GM12878 (cell line): Measurements from ENCODE around the gene ALS2. TPM values are rescaled to one million over a fixed set of nuclear protein-coding genes. Genes with fewer than 3 reads are reported as not detected.

Source experiments
- ATAC-seq: fragments of 200-7000 bp; cut with Tn5 transposase; 3 replicates; pipeline ENCODE4 v1.9.1; 2020; ENCODE audit warnings: mild to moderate bottlenecking, moderate library complexity
- BruUV-seq: library from RNA; stranded (reverse); fragments of 400-500 nt; replicated peaks from 2 replicates; lab custom pipeline; 2021; lab: Mats Ljungman, UMichigan
- CTCF ChIA-PET: fragments of 300-600 bp; sonication (Branson Sonifier 250); formaldehyde crosslinking; extraction: SDS; loops from one replicate; lab custom pipeline; 2021; ENCODE audit warnings: inconsistent platforms; lab: Yijun Ruan, JAX
- POLR2A ChIA-PET: fragments of 350-600 bp; formaldehyde crosslinking; extraction: SDS; loops from one replicate; lab custom pipeline; 2021; ENCODE audit warnings: inconsistent platforms; lab: Charles Lee
- RAD21 ChIA-PET: fragments of 300-600 bp; sonication (Branson Sonifier 250); formaldehyde crosslinking; loops from one replicate; lab custom pipeline; 2023; ENCODE audit warnings: antibody characterized with exemption; ENCODE audit not compliant: unreplicated experiment; lab: Charles Lee
- SMC1A ChIA-PET: fragments of 300-600 bp; sonication (Branson Sonifier 250); formaldehyde crosslinking; loops from one replicate; lab custom pipeline; 2023; ENCODE audit not compliant: unreplicated experiment, uncharacterized antibody; lab: Charles Lee
- DNase-seq: peaks from one replicate; pipeline ENCODE4 v3.0.0-alpha.2; 2011; ENCODE audit warnings: low read depth, low spot score
- FAIRE-seq: peaks from 3 replicates; lab custom pipeline; 2011; peaks lifted over from hg19 to GRCh38; lab: Jason Lieb, UNC
- H2AFZ ChIP-seq: 2 replicates; pipeline ENCODE4 v1.6.0; 2011; ENCODE audit warnings: low read depth, low read length, control low read depth; ENCODE audit not compliant: control insufficient read depth
- H3K27ac ChIP-seq: 2 replicates; pipeline ENCODE4 v1.5.1; 2011; ENCODE audit warnings: control low read depth; ENCODE audit not compliant: control insufficient read depth, insufficient read depth
- H3K27me3 ChIP-seq, 2 experiments: replicated peaks in 1 of 2; 2 replicates each; pipeline versions ENCODE4 v1.6.0 to v1.6.1; 2011; ENCODE audit warnings: low read length in 1 of 2; ENCODE audit not compliant: control insufficient read depth in 2 of 2, insufficient read depth in 2 of 2
- H3K36me3 ChIP-seq, 2 experiments: 2 replicates each; pipeline ENCODE4 v1.5.1; 2011; ENCODE audit warnings: low read length in 1 of 2; ENCODE audit not compliant: control insufficient read depth in 2 of 2, insufficient read depth in 2 of 2
- H3K4me1 ChIP-seq: 2 replicates; pipeline ENCODE4 v1.6.1; 2011; ENCODE audit warnings: mild to moderate bottlenecking, low read length, moderate library complexity, mixed read lengths; ENCODE audit not compliant: control insufficient read depth, insufficient read depth
- H3K4me2 ChIP-seq: 2 replicates; pipeline ENCODE4 v1.6.0; 2011; ENCODE audit warnings: control low read depth; ENCODE audit not compliant: control insufficient read depth, insufficient read depth
- H3K4me3 ChIP-seq: fragments of 200-600 bp; sonication (generic); 2 replicates; pipeline ENCODE4 v1.5.1; 2016
- H3K79me2 ChIP-seq: 2 replicates; pipeline ENCODE4 v1.6.0; 2011; ENCODE audit warnings: low read length; ENCODE audit not compliant: control insufficient read depth, insufficient read depth
- H3K9ac ChIP-seq: 2 replicates; pipeline ENCODE4 v1.8.0; 2011; ENCODE audit warnings: low read length, control low read depth, mixed read lengths; ENCODE audit not compliant: control insufficient read depth, insufficient read depth
- H3K9me3 ChIP-seq: replicated peaks from 3 replicates; pipeline ENCODE4 v1.5.1; 2011; ENCODE audit warnings: mild to moderate bottlenecking, low read length; ENCODE audit not compliant: control insufficient read depth, insufficient read depth
- H4K20me1 ChIP-seq: 2 replicates; pipeline ENCODE4 v1.6.0; 2011; ENCODE audit not compliant: control insufficient read depth, insufficient read depth
- EGR1 ChIP-seq, 2 experiments: IDR thresholded peaks; 1 replicate in 1 of 2; 2 replicates in 1 of 2; pipeline ENCODE4 v1.6.1; 2011 to 2012; ENCODE audit warnings: low read depth in 2 of 2, low read length in 2 of 2, borderline replicate concordance in 1 of 2, mild to moderate bottlenecking in 1 of 2, moderate library complexity in 1 of 2
- FOXK2 ChIP-seq: fragments of 450-650 bp; IDR thresholded peaks from 2 replicates; pipeline ENCODE4 v1.6.1; 2017; ENCODE audit warnings: mild to moderate bottlenecking, moderate library complexity
- IKZF2 ChIP-seq, 2 experiments: fragments of 450-650 bp; IDR thresholded peaks; 2 replicates each; pipeline ENCODE4 v1.6.1; 2017; ENCODE audit warnings: mild to moderate bottlenecking in 2 of 2, moderate library complexity in 2 of 2
- IRF4 ChIP-seq: IDR thresholded peaks from 2 replicates; pipeline ENCODE4 v1.6.1; 2011; ENCODE audit warnings: low read depth, low read length
- NFYB ChIP-seq: IDR thresholded peaks from 2 replicates; pipeline ENCODE4 v1.6.1; 2011; ENCODE audit warnings: low read depth, mild to moderate bottlenecking, low read length, improper control_type of control experiment, moderate library complexity; ENCODE audit not compliant: insufficient read depth
- NR2F1 ChIP-seq: fragments of 450-650 bp; conservative IDR thresholded peaks from 2 replicates; pipeline ENCODE4 v1.6.1; 2017; ENCODE audit warnings: mild to moderate bottlenecking
- PAX8 ChIP-seq: fragments of 450-650 bp; IDR thresholded peaks from 2 replicates; pipeline ENCODE4 v1.6.1; 2017; ENCODE audit warnings: mild to moderate bottlenecking, moderate library complexity
- POLR2A ChIP-seq: IDR thresholded peaks from 2 replicates; pipeline ENCODE4 v1.6.1; 2011; ENCODE audit warnings: low read depth, mild to moderate bottlenecking, low read length
- RAD51 ChIP-seq: fragments of 450-650 bp; IDR thresholded peaks from 2 replicates; pipeline ENCODE4 v1.6.1; 2016; ENCODE audit warnings: moderate library complexity, mild to moderate bottlenecking, inconsistent platforms
- SIX5 ChIP-seq: IDR thresholded peaks from 2 replicates; pipeline ENCODE4 v1.6.1; 2011; ENCODE audit warnings: mild to moderate bottlenecking, low read depth, low read length, moderate library complexity; ENCODE audit not compliant: severe bottlenecking
- SMAD1 ChIP-seq: fragments of 450-650 bp; IDR thresholded peaks from 2 replicates; pipeline ENCODE4 v1.6.1; 2018; ENCODE audit warnings: mild to moderate bottlenecking, low read depth; ENCODE audit not compliant: partially characterized antibody
- SMARCA5 ChIP-seq: fragments of 450-650 bp; IDR thresholded peaks from 2 replicates; pipeline ENCODE4 v1.6.1; 2017; ENCODE audit warnings: mild to moderate bottlenecking
- TCF7 ChIP-seq: IDR thresholded peaks from 2 replicates; pipeline ENCODE4 v1.6.1; 2014; ENCODE audit warnings: antibody characterized with exemption, borderline replicate concordance
- ZBED1 ChIP-seq: IDR thresholded peaks from 2 replicates; pipeline ENCODE4 v1.6.1; 2016; ENCODE audit warnings: borderline replicate concordance
- WGBS: methylation state at CpG from one replicate; pipeline ENCODE4 v1.1.6; 2016; ENCODE audit warnings: low lambda C conversion rate; ENCODE audit not compliant: insufficient replicate concordance, insufficient coverage; ENCODE audit errors: missing lambda C conversion rate; 5-methylcytosine and 5-hydroxymethylcytosine counted together
- in situ Hi-C: fragments of 300-500 bp; cut with MboI; formaldehyde crosslinking; loops from 9 replicates; pipeline ENCODE4 v1.14.3; 2018; ENCODE audit warnings: mixed read lengths
- intact Hi-C: fragments of 100-400 bp; cut with micrococcal nuclease; formaldehyde crosslinking; loops from one replicate; pipeline ENCODE4 v1.14.2; 2022; ENCODE audit not compliant: unreplicated experiment
- polyA plus RNA-seq, 11 experiments: library from polyadenylated mRNA; depleted of rRNA in 4 of 11; unstranded in 6 of 11; stranded (reverse) in 5 of 11; fragments of >200 nt; fragmentation: Nextera tagmentation in 4 of 11; fragmentation: Illumina TruSeq in 1 of 11; extraction: Ambion mirVana in 4 of 11; extraction: Trizol in 1 of 11; gene quantifications; 1 replicate in 1 of 11; 2 replicates in 10 of 11; pipeline versions ENCODE4 v1.2.1 to v1.2.3, GENCODE V29; 2011 to 2016; ENCODE audit warnings: inconsistent platforms in 2 of 11, missing spikeins in 2 of 11, low read depth in 1 of 11
- total RNA-seq, 4 experiments: library from RNA; depleted of rRNA in 3 of 4; stranded (reverse); fragments of >200 nt in 3 of 4; fragmentation: Illumina TruSeq in 1 of 4; extraction: Trizol in 1 of 4; gene quantifications; 2 replicates each; pipeline versions ENCODE4 v1.2.1 to v1.2.3, GENCODE V29; 2013 to 2021
- TF ChIP-seq, protein P1 (sequence below): IDR thresholded peaks from 2 replicates; pipeline ENCODE4 v1.6.1; 2012; ENCODE audit warnings: improper control_type of control experiment, low read depth, low read length; ENCODE audit not compliant: insufficient replicate concordance

The ALS2 gene
- total and polyA plus RNA-seq, 10 of the 15 experiments (the other 5 are each of a cell fraction or from before 2014, with no cell fraction given): 2.4 to 10.4 (median 7.7) TPM

DNA sequence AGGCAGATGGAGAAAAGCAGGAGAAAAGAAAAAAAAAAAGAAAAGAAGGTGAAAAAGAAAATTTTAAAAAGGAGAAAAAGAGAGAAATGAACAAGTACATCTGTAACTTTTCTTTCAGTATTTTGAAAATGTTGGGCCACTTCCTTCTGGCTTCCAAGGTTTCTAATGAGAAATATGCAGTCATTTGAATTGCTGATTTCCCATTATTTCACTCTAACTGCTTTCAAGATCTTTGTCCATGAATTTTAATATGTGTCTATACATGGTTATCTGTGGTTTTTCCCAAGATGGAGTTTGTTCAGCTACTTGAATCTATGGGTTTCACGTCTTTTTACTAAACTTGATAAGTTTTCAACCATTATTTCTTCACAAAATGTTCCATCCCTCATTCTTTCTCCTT lies 68.0 kb downstream of the ALS2 start:
- H3K27me3 ChIP-seq: no peaks in the 10 kb centered on the region
- FAIRE-seq: no peak
- H3K4me3 ChIP-seq: no peak overlapping the region
- H3K4me2 ChIP-seq: no peak overlapping the region
- no peaks in the 10 kb centered on the region for H3K4me1 ChIP-seq
- H3K79me2 ChIP-seq: no peaks in the 10 kb centered on the region
- no peaks in the 10 kb centered on the region for H4K20me1 ChIP-seq
- peaks cover 0 to 3% of the 10 kb centered on the region in 2 experiments; a peak in 3 of 4 replicates for H3K36me3 ChIP-seq
- H3K27ac ChIP-seq: no peak overlapping the region
- CTCF ChIA-PET: interaction anchor here (0.6 kb wide), 1 partner anchor 299 kb away, joined by 4 read pairs; no protein-coding TSS in a partner anchor
- in situ Hi-C loops (no loop called here), intact Hi-C loops (no loop called here)
- WGBS: 93% methylated on average over 1 of the region's 1 CpG
- no peak for ATAC-seq
- RAD21 ChIA-PET: no interaction called here
- no peak for TF ChIP-seq SMARCA5
- TF ChIP-seq, protein P1, sequence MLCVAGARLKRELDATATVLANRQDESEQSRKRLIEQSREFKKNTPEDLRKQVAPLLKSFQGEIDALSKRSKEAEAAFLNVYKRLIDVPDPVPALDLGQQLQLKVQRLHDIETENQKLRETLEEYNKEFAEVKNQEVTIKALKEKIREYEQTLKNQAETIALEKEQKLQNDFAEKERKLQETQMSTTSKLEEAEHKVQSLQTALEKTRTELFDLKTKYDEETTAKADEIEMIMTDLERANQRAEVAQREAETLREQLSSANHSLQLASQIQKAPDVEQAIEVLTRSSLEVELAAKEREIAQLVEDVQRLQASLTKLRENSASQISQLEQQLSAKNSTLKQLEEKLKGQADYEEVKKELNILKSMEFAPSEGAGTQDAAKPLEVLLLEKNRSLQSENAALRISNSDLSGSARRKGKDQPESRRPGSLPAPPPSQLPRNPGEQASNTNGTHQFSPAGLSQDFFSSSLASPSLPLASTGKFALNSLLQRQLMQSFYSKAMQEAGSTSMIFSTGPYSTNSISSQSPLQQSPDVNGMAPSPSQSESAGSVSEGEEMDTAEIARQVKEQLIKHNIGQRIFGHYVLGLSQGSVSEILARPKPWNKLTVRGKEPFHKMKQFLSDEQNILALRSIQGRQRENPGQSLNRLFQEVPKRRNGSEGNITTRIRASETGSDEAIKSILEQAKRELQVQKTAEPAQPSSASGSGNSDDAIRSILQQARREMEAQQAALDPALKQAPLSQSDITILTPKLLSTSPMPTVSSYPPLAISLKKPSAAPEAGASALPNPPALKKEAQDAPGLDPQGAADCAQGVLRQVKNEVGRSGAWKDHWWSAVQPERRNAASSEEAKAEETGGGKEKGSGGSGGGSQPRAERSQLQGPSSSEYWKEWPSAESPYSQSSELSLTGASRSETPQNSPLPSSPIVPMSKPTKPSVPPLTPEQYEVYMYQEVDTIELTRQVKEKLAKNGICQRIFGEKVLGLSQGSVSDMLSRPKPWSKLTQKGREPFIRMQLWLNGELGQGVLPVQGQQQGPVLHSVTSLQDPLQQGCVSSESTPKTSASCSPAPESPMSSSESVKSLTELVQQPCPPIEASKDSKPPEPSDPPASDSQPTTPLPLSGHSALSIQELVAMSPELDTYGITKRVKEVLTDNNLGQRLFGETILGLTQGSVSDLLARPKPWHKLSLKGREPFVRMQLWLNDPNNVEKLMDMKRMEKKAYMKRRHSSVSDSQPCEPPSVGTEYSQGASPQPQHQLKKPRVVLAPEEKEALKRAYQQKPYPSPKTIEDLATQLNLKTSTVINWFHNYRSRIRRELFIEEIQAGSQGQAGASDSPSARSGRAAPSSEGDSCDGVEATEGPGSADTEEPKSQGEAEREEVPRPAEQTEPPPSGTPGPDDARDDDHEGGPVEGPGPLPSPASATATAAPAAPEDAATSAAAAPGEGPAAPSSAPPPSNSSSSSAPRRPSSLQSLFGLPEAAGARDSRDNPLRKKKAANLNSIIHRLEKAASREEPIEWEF: no peak
- TF ChIP-seq PAX8: no peak
- no peak for TF ChIP-seq NFYB
- no peak for TF ChIP-seq TCF7
- no peak for TF ChIP-seq SIX5
- TF ChIP-seq EGR1 (IDR thresholded peaks at IDR 0.05; ENCODE audit: borderline replicate concordance in 1 of 2, low read depth in 2 of 2, low read length in 2 of 2): no peak
- TF ChIP-seq FOXK2: no peak
- no peak for TF ChIP-seq IKZF2 (IDR thresholded peaks at IDR 0.05)
- TF ChIP-seq IRF4: no peak
- no peak for TF ChIP-seq ZBED1
- no peak for TF ChIP-seq POLR2A
- no peak for TF ChIP-seq RAD51
- no peak for TF ChIP-seq SMAD1
- no peak for TF ChIP-seq NR2F1
- TF ChIP-seq, all 136 proteins: peak for 0
- ChIA-PET SMC1A (no interaction called here), POLR2A (no interaction called here)
- H3K9me3 ChIP-seq: no peaks in the 10 kb centered on the region
- no peak overlapping the region for H2AFZ ChIP-seq
- no peak overlapping the region for H3K9ac ChIP-seq
- BruUV-seq: no TSS peak
- DNase-seq: no peak
